C4-2B (cell line): ENCODE results near the gene SLC46A2.

ENCODE experiments used
- CTCF ChIP-seq: fragments of 450-650 bp; conservative IDR thresholded peaks from 2 replicates; pipeline ENCODE4 v1.5.1; 2017; ENCODE audit warnings: mild to moderate bottlenecking
- ZFX ChIP-seq: fragments of 450-650 bp; IDR thresholded peaks from 2 replicates; pipeline ENCODE4 v1.6.1; 2017

- no peak for TF ChIP-seq CTCF
- TF ChIP-seq ZFX: no peak
Measured at GRCh38 chr9:112831281-112831851, 59.3 kb downstream of the SLC46A2 start.
